K562 (cell line): ENCODE results near the gene DNAJB2. TPM values are rescaled to one million over a fixed set of nuclear protein-coding genes. Genes with fewer than 3 reads are reported as not detected.

Experiments
- ATAC-seq: fragments of 200-7000 bp; cut with Tn5 transposase; 3 replicates; pipeline ENCODE4 v1.9.1; 2020; ENCODE audit warnings: moderate library complexity
- BruUV-seq: library from RNA; stranded (reverse); fragments of 400-500 nt; replicated peaks from 2 replicates; lab custom pipeline; 2021; lab: Mats Ljungman, UMichigan
- CTCF ChIA-PET: fragments of 300-600 bp; formaldehyde crosslinking; extraction: SDS; loops from one replicate; lab custom pipeline; 2021; ENCODE audit warnings: low intra/inter-chr PET ratio; lab: Yijun Ruan, JAX
- POLR2A ChIA-PET: fragments of 300-600, 350-650 bp; sonication (Branson Sonifier 250); formaldehyde crosslinking; extraction: SDS; loops from one replicate; lab custom pipeline; 2021; ENCODE audit warnings: antibody characterized with exemption, inconsistent platforms; lab: Yijun Ruan, JAX
- DNase-seq, 4 experiments: peaks; one replicate each; pipeline versions ENCODE4 v3.0.0 to v3.0.0-alpha.2; 2011 to 2018; ENCODE audit warnings: low spot score in 3 of 4, mixed read lengths in 3 of 4; ENCODE audit errors: extremely low read depth in 1 of 4
- FAIRE-seq: peaks from 2 replicates; lab custom pipeline; 2011; peaks lifted over from hg19 to GRCh38; lab: Jason Lieb, UNC
- H2AFZ ChIP-seq: 2 replicates; pipeline ENCODE4 v1.6.0; 2011; ENCODE audit warnings: low read depth, low read length, control low read depth, inconsistent platforms
- H3K27ac ChIP-seq: fragments of 200-600 bp; 3 replicates; pipeline ENCODE4 v1.8.0; 2011; ENCODE audit warnings: low read depth, mild to moderate bottlenecking, control low read depth, inconsistent platforms, low read length, moderate library complexity, mixed read lengths; ENCODE audit errors: extremely low read depth
- H3K27me3 ChIP-seq, 2 experiments: fragments of 300-600 bp in 1 of 2; 2 replicates in 1 of 2; 3 replicates in 1 of 2; pipeline versions ENCODE4 v1.6.0 to v1.8.0; 2011; ENCODE audit warnings: inconsistent platforms in 2 of 2, low read length in 2 of 2, mild to moderate bottlenecking in 1 of 2, mixed read lengths in 1 of 2, moderate library complexity in 1 of 2; ENCODE audit not compliant: control insufficient read depth in 2 of 2, insufficient read depth in 2 of 2
- H3K36me3 ChIP-seq: fragments of 300-600 bp; 3 replicates; pipeline ENCODE4 v1.8.0; 2011; ENCODE audit warnings: mild to moderate bottlenecking, low read length, inconsistent platforms; ENCODE audit not compliant: control insufficient read depth, insufficient read depth
- H3K4me1 ChIP-seq, 2 experiments: fragments of 200-600 bp in 1 of 2; replicated peaks in 1 of 2; 2 replicates in 1 of 2; 3 replicates in 1 of 2; pipeline versions ENCODE4 v1.5.1 to v1.8.0; 2011; ENCODE audit warnings: inconsistent platforms in 2 of 2, low read length in 2 of 2, mild to moderate bottlenecking in 1 of 2, mixed read lengths in 1 of 2, moderate library complexity in 1 of 2; ENCODE audit not compliant: control insufficient read depth in 2 of 2, insufficient read depth in 2 of 2
- H3K4me2 ChIP-seq: 2 replicates; pipeline ENCODE4 v1.6.1; 2011; ENCODE audit warnings: low read length, control low read depth, inconsistent platforms, mixed read lengths; ENCODE audit not compliant: insufficient read depth
- H3K4me3 ChIP-seq: fragments of 200-600 bp; sonication (generic), shearing (Covaris generic); 2 replicates; pipeline ENCODE4 v1.5.1; 2016; ENCODE audit warnings: control low read depth, inconsistent platforms
- H3K79me2 ChIP-seq: fragments of 200-600 bp; 3 replicates; pipeline ENCODE4 v1.8.0; 2011; ENCODE audit warnings: low read length, inconsistent platforms; ENCODE audit not compliant: control insufficient read depth, insufficient read depth
- H3K9ac ChIP-seq, 2 experiments: 2 replicates each; pipeline versions ENCODE4 v1.6.0 to v1.6.1; 2011; ENCODE audit warnings: low read depth in 2 of 2, low read length in 2 of 2, control low read depth in 1 of 2, inconsistent platforms in 1 of 2, mild to moderate bottlenecking in 1 of 2, mixed read lengths in 1 of 2; ENCODE audit not compliant: insufficient read depth in 1 of 2
- H3K9me1 ChIP-seq: one replicate; pipeline ENCODE4 v1.6.0; 2011; ENCODE audit warnings: inconsistent platforms, mild to moderate bottlenecking, low read length, moderate library complexity; ENCODE audit not compliant: control insufficient read depth, insufficient read depth
- H3K9me3 ChIP-seq: replicated peaks from 2 replicates; pipeline ENCODE4 v1.5.1; 2011; ENCODE audit warnings: low read depth, low read length, inconsistent platforms; ENCODE audit not compliant: control insufficient read depth, insufficient read depth
- H4K20me1 ChIP-seq: replicated peaks from 2 replicates; pipeline ENCODE4 v1.6.1; 2011; ENCODE audit warnings: low read length, inconsistent platforms, mixed read lengths; ENCODE audit not compliant: control insufficient read depth, insufficient read depth
- EP300 ChIP-seq: IDR thresholded peaks from 2 replicates; pipeline ENCODE4 v1.6.1; 2012; ENCODE audit warnings: low read length, improper control_type of control experiment
- FOXJ3 ChIP-seq: sonication (generic); formaldehyde crosslinking; IDR thresholded peaks from 2 replicates; pipeline ENCODE4 v1.4.0; 2020; ENCODE audit warnings: mild to moderate bottlenecking, missing genetic modification reagents
- FUS ChIP-seq: fragments of 200-400 bp; formaldehyde crosslinking; optimal IDR thresholded peaks from 2 replicates; pipeline ENCODE3; 2017; ENCODE audit warnings: low read depth, low read length
- IRF2 ChIP-seq: sonication (generic); formaldehyde crosslinking; IDR thresholded peaks from 2 replicates; pipeline ENCODE4 v1.8.1; 2022; ENCODE audit warnings: mild to moderate bottlenecking, missing genetic modification reagents
- NFE2L1 ChIP-seq: fragments of 450-650 bp; IDR thresholded peaks from 2 replicates; pipeline ENCODE4 v1.6.1; 2016; ENCODE audit warnings: missing genetic modification characterization, low read depth, mild to moderate bottlenecking, missing compliant biosample characterization, moderate library complexity, borderline replicate concordance
- PCBP1 ChIP-seq: fragments of 200-400 bp; formaldehyde crosslinking; IDR thresholded peaks from 2 replicates; pipeline ENCODE4 v1.6.1; 2018; ENCODE audit warnings: mild to moderate bottlenecking, low read depth, low read length; ENCODE audit not compliant: poor library complexity, severe bottlenecking
- RBBP5 ChIP-seq: fragments of 200-600 bp; sonication (generic); IDR thresholded peaks from 2 replicates; pipeline ENCODE4 v1.6.1; 2012; ENCODE audit warnings: borderline replicate concordance, mild to moderate bottlenecking, low read length, control low read depth, inconsistent platforms; ENCODE audit not compliant: insufficient read depth, poor library complexity, severe bottlenecking
- SMARCC2 ChIP-seq: fragments of 450-650 bp; IDR thresholded peaks from 2 replicates; pipeline ENCODE4 v1.6.1; 2017; ENCODE audit warnings: antibody characterized with exemption, moderate library complexity, mild to moderate bottlenecking, low read depth
- THRA ChIP-seq: fragments of 450-650 bp; IDR thresholded peaks from 2 replicates; pipeline ENCODE4 v1.6.1; 2017; ENCODE audit warnings: mild to moderate bottlenecking, moderate library complexity
- ZBTB8A ChIP-seq: fragments of 450-650 bp; IDR thresholded peaks from 2 replicates; pipeline ENCODE4 v1.6.1; 2018; ENCODE audit warnings: mild to moderate bottlenecking, moderate library complexity; ENCODE audit not compliant: partially characterized antibody
- ZNF175 ChIP-seq: fragments of 200-800 bp; sonication (Bioruptor generic); IDR thresholded peaks from 2 replicates; pipeline ENCODE4 v1.6.1; 2016; ENCODE audit warnings: low read depth, mild to moderate bottlenecking, missing genetic modification characterization, missing compliant biosample characterization
- ZNF77 ChIP-seq: fragments of 250-450 bp; sonication (Bioruptor Pico); IDR thresholded peaks from 2 replicates; pipeline ENCODE4 v1.5.0; 2020
- WGBS: fragments of 100-300 bp; shearing (Covaris generic); methylation state at CpG from one replicate; pipeline ENCODE4 v1.1.6; 2016; ENCODE audit warnings: low coverage, mixed read lengths; ENCODE audit not compliant: insufficient coverage; ENCODE audit errors: missing lambda C conversion rate; 5-methylcytosine and 5-hydroxymethylcytosine counted together
- in situ Hi-C: fragments of 300-500 bp; cut with MboI; formaldehyde crosslinking; loops from 4 replicates; pipeline ENCODE4 v1.15.0; 2018; ENCODE audit warnings: inconsistent platforms, mixed read lengths
- intact Hi-C: fragments of 100-400 bp; cut with micrococcal nuclease; formaldehyde crosslinking; loops from 2 replicates; pipeline ENCODE4 v1.14.2; 2022
- polyA plus RNA-seq, 8 experiments: library from polyadenylated mRNA; depleted of rRNA in 4 of 8; stranded (reverse) in 5 of 8; unstranded in 3 of 8; fragments of >200 nt; fragmentation: Nextera tagmentation in 2 of 8; fragmentation: Illumina TruSeq in 1 of 8; extraction: Ambion mirVana in 2 of 8; extraction: Trizol in 1 of 8; gene quantifications; 2 replicates each; pipeline versions ENCODE4 v1.2.1 to v1.2.3, GENCODE V29; 2011 to 2014; ENCODE audit warnings: inconsistent platforms in 1 of 8, missing spikeins in 1 of 8
- total RNA-seq, 7 experiments: library from RNA; depleted of rRNA in 6 of 7; stranded (reverse); fragments of >200 nt in 6 of 7; fragmentation: Illumina TruSeq in 2 of 7; extraction: Trizol in 2 of 7; gene quantifications; 2 replicates each; pipeline versions ENCODE4 v1.2.1 to v1.2.3, GENCODE V29; 2011 to 2021; ENCODE audit warnings: low replicate concordance in 1 of 7
- TF ChIP-seq, protein P1 (sequence below): fragments of 450-650 bp; formaldehyde crosslinking; IDR thresholded peaks from 2 replicates; pipeline ENCODE4 v1.4.0; 2020; ENCODE audit warnings: mild to moderate bottlenecking, moderate library complexity
- TF ChIP-seq, protein P2 (sequence below): fragments of 250-450 bp; sonication (Bioruptor Pico); IDR thresholded peaks from 2 replicates; pipeline ENCODE4 v1.5.0; 2020; ENCODE audit warnings: mild to moderate bottlenecking
- TF ChIP-seq, protein P3 (sequence below): fragments of 250-450 bp; sonication (Bioruptor Pico); IDR thresholded peaks from 2 replicates; pipeline ENCODE4 v1.4.0; 2020; ENCODE audit warnings: mild to moderate bottlenecking, moderate library complexity

The DNAJB2 gene
- total and polyA plus RNA-seq, 9 of the 15 experiments (the other 6 are each of a cell fraction or from before 2014, with no cell fraction given) = 0.08 to 3.0 (median 2.2) TPM; not detected in 1

DNA sequence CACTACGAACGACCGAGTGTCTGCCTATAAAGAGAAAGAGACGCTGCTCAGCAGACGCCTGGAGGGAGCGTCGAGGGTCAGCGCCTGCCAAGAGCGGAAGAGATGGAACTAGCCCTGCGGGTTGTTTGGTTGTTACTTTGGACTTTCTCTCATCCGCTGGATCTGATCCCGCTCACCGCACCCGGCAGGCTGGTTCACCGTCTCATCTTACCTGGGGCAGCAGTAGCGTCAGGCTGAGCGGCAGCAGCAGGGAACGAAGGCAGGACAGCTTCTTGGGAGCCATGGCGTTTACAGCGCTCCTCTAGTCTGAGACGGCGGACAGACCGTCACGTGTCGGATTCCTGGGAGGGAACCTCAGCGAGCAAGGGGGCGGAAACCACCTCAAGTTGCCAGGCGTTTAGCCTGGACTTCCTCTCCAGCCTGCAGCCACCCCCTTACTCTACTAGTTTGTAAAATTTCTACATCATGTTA, 35.8 kb upstream of the DNAJB2 start:
- peaks cover 19% of the 10 kb centered on the region for H3K36me3 ChIP-seq
- no peaks in the 10 kb centered on the region for H4K20me1 ChIP-seq
- H3K27ac ChIP-seq = no peak overlapping the region
- ChIA-PET POLR2A (no interaction called here), CTCF (no interaction called here)
- 0 out of 4 replicates have a peak overlapping the region, but pooled peaks of 1 of the 2 experiments have one; percentile 14 for H3K9ac ChIP-seq
- intact Hi-C loops = no loop called here
- DNase-seq (no peak), FAIRE-seq (no peak), ATAC-seq (no peak)
- H2AFZ ChIP-seq = no peak overlapping the region
- H3K4me3 ChIP-seq = no peak overlapping the region
- WGBS = 75% methylated on average over 14 of the region's 28 CpGs
- peaks cover 17% of the 10 kb centered on the region for H3K79me2 ChIP-seq
- no peaks in the 10 kb centered on the region for H3K27me3 ChIP-seq
- no peaks in the 10 kb centered on the region for H3K9me1 ChIP-seq
- BruUV-seq = no TSS peak
- peaks cover 14 to 23% of the 10 kb centered on the region in 2 experiments; a peak in 4 of 5 replicates for H3K4me1 ChIP-seq
- in situ Hi-C loops = no loop called here
- no peak overlapping the region for H3K4me2 ChIP-seq
- H3K9me3 ChIP-seq = no peaks in the 10 kb centered on the region
- TF ChIP-seq ZNF77 (CRISPR knock-in tag) = no peak
- TF ChIP-seq, protein P1, sequence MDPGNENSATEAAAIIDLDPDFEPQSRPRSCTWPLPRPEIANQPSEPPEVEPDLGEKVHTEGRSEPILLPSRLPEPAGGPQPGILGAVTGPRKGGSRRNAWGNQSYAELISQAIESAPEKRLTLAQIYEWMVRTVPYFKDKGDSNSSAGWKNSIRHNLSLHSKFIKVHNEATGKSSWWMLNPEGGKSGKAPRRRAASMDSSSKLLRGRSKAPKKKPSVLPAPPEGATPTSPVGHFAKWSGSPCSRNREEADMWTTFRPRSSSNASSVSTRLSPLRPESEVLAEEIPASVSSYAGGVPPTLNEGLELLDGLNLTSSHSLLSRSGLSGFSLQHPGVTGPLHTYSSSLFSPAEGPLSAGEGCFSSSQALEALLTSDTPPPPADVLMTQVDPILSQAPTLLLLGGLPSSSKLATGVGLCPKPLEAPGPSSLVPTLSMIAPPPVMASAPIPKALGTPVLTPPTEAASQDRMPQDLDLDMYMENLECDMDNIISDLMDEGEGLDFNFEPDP = no peak
- no peak for TF ChIP-seq SMARCC2
- no peak for TF ChIP-seq NFE2L1
- TF ChIP-seq ZNF175 (CRISPR knock-in tag) = no peak
- TF ChIP-seq RBBP5 = no peak
- TF ChIP-seq IRF2 (CRISPR knock-in tag) = no peak
- no peak for TF ChIP-seq THRA
- no peak for TF ChIP-seq EP300
- no peak for TF ChIP-seq ZBTB8A
- no peak for TF ChIP-seq PCBP1
- TF ChIP-seq, protein P2, sequence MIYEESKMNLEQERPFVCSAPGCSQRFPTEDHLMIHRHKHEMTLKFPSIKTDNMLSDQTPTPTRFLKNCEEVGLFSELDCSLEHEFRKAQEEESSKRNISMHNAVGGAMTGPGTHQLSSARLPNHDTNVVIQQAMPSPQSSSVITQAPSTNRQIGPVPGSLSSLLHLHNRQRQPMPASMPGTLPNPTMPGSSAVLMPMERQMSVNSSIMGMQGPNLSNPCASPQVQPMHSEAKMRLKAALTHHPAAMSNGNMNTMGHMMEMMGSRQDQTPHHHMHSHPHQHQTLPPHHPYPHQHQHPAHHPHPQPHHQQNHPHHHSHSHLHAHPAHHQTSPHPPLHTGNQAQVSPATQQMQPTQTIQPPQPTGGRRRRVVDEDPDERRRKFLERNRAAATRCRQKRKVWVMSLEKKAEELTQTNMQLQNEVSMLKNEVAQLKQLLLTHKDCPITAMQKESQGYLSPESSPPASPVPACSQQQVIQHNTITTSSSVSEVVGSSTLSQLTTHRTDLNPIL (CRISPR knock-in tag) = no peak
- no peak for TF ChIP-seq FUS
- TF ChIP-seq, protein P3, sequence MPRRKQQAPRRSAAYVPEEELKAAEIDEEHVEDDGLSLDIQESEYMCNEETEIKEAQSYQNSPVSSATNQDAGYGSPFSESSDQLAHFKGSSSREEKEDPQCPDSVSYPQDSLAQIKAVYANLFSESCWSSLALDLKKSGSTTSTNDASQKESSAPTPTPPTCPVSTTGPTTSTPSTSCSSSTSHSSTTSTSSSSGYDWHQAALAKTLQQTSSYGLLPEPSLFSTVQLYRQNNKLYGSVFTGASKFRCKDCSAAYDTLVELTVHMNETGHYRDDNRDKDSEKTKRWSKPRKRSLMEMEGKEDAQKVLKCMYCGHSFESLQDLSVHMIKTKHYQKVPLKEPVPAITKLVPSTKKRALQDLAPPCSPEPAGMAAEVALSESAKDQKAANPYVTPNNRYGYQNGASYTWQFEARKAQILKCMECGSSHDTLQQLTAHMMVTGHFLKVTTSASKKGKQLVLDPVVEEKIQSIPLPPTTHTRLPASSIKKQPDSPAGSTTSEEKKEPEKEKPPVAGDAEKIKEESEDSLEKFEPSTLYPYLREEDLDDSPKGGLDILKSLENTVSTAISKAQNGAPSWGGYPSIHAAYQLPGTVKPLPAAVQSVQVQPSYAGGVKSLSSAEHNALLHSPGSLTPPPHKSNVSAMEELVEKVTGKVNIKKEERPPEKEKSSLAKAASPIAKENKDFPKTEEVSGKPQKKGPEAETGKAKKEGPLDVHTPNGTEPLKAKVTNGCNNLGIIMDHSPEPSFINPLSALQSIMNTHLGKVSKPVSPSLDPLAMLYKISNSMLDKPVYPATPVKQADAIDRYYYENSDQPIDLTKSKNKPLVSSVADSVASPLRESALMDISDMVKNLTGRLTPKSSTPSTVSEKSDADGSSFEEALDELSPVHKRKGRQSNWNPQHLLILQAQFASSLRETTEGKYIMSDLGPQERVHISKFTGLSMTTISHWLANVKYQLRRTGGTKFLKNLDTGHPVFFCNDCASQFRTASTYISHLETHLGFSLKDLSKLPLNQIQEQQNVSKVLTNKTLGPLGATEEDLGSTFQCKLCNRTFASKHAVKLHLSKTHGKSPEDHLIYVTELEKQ (CRISPR knock-in tag) = no peak
- no peak for TF ChIP-seq FOXJ3 (CRISPR knock-in tag)
